Muscle of leg (tissue), 11 donors: ENCODE data around the gene FAM241A. TPM values are rescaled to one million over a fixed set of nuclear protein-coding genes. Genes with fewer than 3 reads are reported as not detected.
"Not testable (repeated sequence)": the region's sequence is repeated elsewhere in the genome, so short reads cannot be mapped to it uniquely, and the experiment has no call there.

ENCODE experiments used
- DNase-seq: peaks from one replicate; pipeline ENCODE4 v3.0.0; 2013
- H3K27ac ChIP-seq: one replicate; pipeline ENCODE4 v1.5.1; 2013; ENCODE audit warnings: mild to moderate bottlenecking, low read length, control low read depth
- H3K27me3 ChIP-seq: one replicate; pipeline ENCODE4 v1.6.1; 2013; ENCODE audit warnings: low read length; ENCODE audit not compliant: control insufficient read depth, insufficient read depth
- H3K36me3 ChIP-seq: one replicate; pipeline ENCODE4 v1.6.1; 2013; ENCODE audit warnings: low read length; ENCODE audit not compliant: control insufficient read depth, insufficient read depth
- H3K4me1 ChIP-seq: one replicate; pipeline ENCODE4 v1.6.1; 2013; ENCODE audit warnings: low read length; ENCODE audit not compliant: control insufficient read depth, insufficient read depth
- H3K4me3 ChIP-seq: one replicate; pipeline ENCODE4 v1.5.1; 2013; ENCODE audit warnings: low read length, control low read depth
- H3K9me3 ChIP-seq: replicated peaks from 2 replicates; pipeline ENCODE4 v1.6.1; 2013; ENCODE audit warnings: low read depth, low read length; ENCODE audit not compliant: control insufficient read depth
- WGBS: methylation state at CpG from one replicate; pipeline ENCODE4 v1.1.5; 2013; ENCODE audit warnings: missing lambda C conversion rate; ENCODE audit not compliant: insufficient coverage; 5-methylcytosine and 5-hydroxymethylcytosine counted together
- polyA plus RNA-seq, 8 donors: library from polyadenylated mRNA; unstranded; fragments of 120-200 nt; gene quantifications; one replicate each; pipeline versions ENCODE4 v1.2.1 to v1.2.3, GENCODE V29; 2013; ENCODE audit warnings: inconsistent platforms in 1 of 8, low replicate concordance in 1 of 8; ENCODE audit not compliant: insufficient read length in 8 of 8, insufficient read depth in 1 of 8
- total RNA-seq: library from RNA; stranded (reverse); fragments of 120-200 nt; gene quantifications from one replicate; pipeline ENCODE4 v1.2.4, GENCODE V29; 2013

FAM241A gene
- total and polyA plus RNA-seq, 9 donors, result 1.9 to 5.3 (median 4.0) TPM

DNA sequence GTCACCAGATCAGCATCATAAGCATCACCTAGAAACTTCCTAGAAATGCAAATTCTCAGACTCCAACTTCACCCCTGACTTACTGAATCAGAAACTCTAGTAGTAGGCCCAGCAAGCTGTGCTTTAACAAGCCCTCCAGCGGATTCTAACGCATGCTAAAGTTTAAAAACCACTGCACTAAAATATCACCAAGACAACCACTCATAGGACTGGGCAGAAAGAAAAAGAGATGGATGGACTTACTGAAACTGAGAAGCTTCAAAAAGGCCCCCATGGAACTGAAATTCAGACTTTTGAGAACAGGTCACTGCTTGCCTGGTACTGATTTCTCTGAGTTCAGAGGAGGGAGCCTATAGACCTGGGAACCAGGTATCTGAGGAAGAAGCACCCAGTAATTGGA lies 40.1 kb downstream of the FAM241A start:
- Histone ChIP-seq H3K27me3 (no peaks in the 10 kb centered on the region), H3K9me3 (no peaks in the 10 kb centered on the region), H3K27ac (no peak overlapping the region), H3K36me3 (no peaks in the 10 kb centered on the region), H3K4me3 (no peak overlapping the region), H3K4me1 (no peaks in the 10 kb centered on the region)
- no peak for DNase-seq
- WGBS, result no CpG with 5 or more reads among the region's 2 CpGs

DNA sequence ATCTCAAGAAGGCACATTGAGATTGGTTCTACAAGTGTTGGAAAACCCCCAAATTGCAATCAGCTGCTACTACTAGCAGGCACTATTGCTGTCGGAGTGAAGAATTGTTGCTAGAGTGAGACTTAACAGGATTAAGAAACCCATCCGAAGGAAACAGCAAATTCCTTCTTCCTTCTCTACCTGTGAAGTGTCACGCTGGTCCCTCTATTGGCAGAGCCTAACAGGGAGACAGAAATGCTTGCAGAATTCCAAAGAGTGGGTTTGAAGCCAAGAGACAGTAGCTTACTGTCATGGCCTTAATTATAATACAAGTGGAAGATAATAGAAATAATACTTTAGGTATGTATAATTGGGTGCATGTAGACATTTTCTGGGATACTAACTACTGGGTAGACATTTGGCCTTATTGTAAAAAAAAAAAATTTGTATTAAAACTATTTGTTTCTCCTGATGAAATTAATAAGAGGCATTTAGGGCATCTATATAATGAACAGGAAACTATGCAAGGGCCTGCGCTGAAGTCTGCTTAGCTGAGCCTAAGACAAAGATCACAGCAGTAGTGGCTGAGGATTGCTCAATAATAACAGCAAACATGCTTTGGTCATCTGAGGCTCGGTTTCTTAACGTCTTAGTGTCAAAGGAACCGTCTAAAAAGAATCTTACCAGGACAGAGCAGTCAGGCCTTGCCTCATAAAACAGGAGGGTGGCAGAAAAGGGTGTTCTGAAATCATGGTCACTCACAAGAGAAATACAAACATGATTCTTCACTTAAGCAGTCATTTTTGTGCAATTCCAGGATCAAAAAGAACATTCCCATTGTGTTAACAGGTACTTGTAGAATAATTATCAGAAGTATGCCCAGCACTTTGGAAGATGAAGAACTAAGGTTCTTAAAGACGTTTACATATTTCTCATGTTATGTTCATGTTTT lies 40.8 kb downstream of the FAM241A start:
- no peaks in the 10 kb centered on the region for H3K9me3 ChIP-seq
- 88% methylated on average over 1 of the region's 8 CpGs for WGBS
- no peaks in the 10 kb centered on the region for H3K27me3 ChIP-seq
- H3K4me3 ChIP-seq, result no peak overlapping the region
- no peaks in the 10 kb centered on the region for H3K4me1 ChIP-seq
- no peak for DNase-seq
- no peak overlapping the region for H3K27ac ChIP-seq
- no peaks in the 10 kb centered on the region for H3K36me3 ChIP-seq

GRCh38 chr4:112189754-112190153 lies 44.5 kb downstream of the FAM241A start:
- peak; percentile 27 for DNase-seq
- Histone ChIP-seq H3K27me3 (no peaks in the 10 kb centered on the region), H3K4me3 (no peak overlapping the region), H3K4me1 (no peaks in the 10 kb centered on the region), H3K36me3 (no peaks in the 10 kb centered on the region), H3K9me3 (no peaks in the 10 kb centered on the region), H3K27ac (no peak overlapping the region)
- no CpG with 5 or more reads among the region's 2 CpGs for WGBS

- Histone ChIP-seq H3K4me1 (no peaks in the 10 kb centered on the region), H3K4me3 (no peak overlapping the region), H3K36me3 (no peaks in the 10 kb centered on the region), H3K27ac (no peak overlapping the region), H3K27me3 (no peaks in the 10 kb centered on the region), H3K9me3 (no peaks in the 10 kb centered on the region)
- WGBS, result 79% methylated on average over 6 of the region's 8 CpGs
- no peak for DNase-seq
Measured at GRCh38 chr4:112190684-112191083, 45.4 kb downstream of the FAM241A start.

- no peak for DNase-seq
- no peak overlapping the region for H3K4me3 ChIP-seq
- no CpG with 5 or more reads among the region's 1 CpG for WGBS
- H3K9me3 ChIP-seq, result no peaks in the 10 kb centered on the region
- no peak overlapping the region for H3K27ac ChIP-seq
- no peaks in the 10 kb centered on the region for H3K4me1 ChIP-seq
- no peaks in the 10 kb centered on the region for H3K36me3 ChIP-seq
- H3K27me3 ChIP-seq, result no peaks in the 10 kb centered on the region
Measured at GRCh38 chr4:112196461-112196860, 51.2 kb downstream of the FAM241A start.

- Histone ChIP-seq H3K9me3 (no peaks in the 10 kb centered on the region), H3K4me3 (no peak overlapping the region), H3K4me1 (no peaks in the 10 kb centered on the region), H3K27me3 (no peaks in the 10 kb centered on the region), H3K27ac (no peak overlapping the region), H3K36me3 (no peaks in the 10 kb centered on the region)
- WGBS, result no CpG with 5 or more reads among the region's 1 CpG
- DNase-seq, result no peak
Measured at GRCh38 chr4:112199041-112199440, 53.8 kb downstream of the FAM241A start.

GRCh38 chr4:112201915-112202505 lies 56.8 kb downstream of the FAM241A start:
- WGBS, result 45% methylated on average over 3 of the region's 4 CpGs
- no peak overlapping the region for H3K27ac ChIP-seq
- H3K36me3 ChIP-seq, result no peaks in the 10 kb centered on the region
- H3K9me3 ChIP-seq, result no peaks in the 10 kb centered on the region
- no peaks in the 10 kb centered on the region for H3K27me3 ChIP-seq
- no peaks in the 10 kb centered on the region for H3K4me1 ChIP-seq
- no peak overlapping the region for H3K4me3 ChIP-seq
- DNase-seq, result no peak

- Histone ChIP-seq H3K9me3 (no peaks in the 10 kb centered on the region), H3K36me3 (no peaks in the 10 kb centered on the region), H3K4me1 (no peaks in the 10 kb centered on the region), H3K27ac (no peak overlapping the region), H3K27me3 (no peaks in the 10 kb centered on the region), H3K4me3 (no peak overlapping the region)
- WGBS, result no CpG with 5 or more reads among the region's 1 CpG
- DNase-seq, result no peak
Measured at GRCh38 chr4:112203593-112203992, 58.3 kb downstream of the FAM241A start.

- no CpG with 5 or more reads among the region's 2 CpGs for WGBS
- H3K4me1 ChIP-seq, result no peaks in the 10 kb centered on the region
- H3K36me3 ChIP-seq, result no peaks in the 10 kb centered on the region
- no peaks in the 10 kb centered on the region for H3K27me3 ChIP-seq
- no peaks in the 10 kb centered on the region for H3K9me3 ChIP-seq
- no peak overlapping the region for H3K27ac ChIP-seq
- H3K4me3 ChIP-seq, result no peak overlapping the region
- peak; percentile 32 for DNase-seq
Measured at GRCh38 chr4:112206431-112206830, 61.2 kb downstream of the FAM241A start.

GRCh38 chr4:112208137-112209095 lies 63.2 kb downstream of the FAM241A start:
- not testable (repeated sequence) for H3K27me3 ChIP-seq, H3K36me3 ChIP-seq, H3K4me1 ChIP-seq, H3K4me3 ChIP-seq, DNase-seq, H3K27ac ChIP-seq, H3K9me3 ChIP-seq
- WGBS, result 90% methylated on average over 2 of the region's 7 CpGs
